A549 (cell line): ENCODE data around the gene FGF23. TPM values are rescaled to one million over a fixed set of nuclear protein-coding genes. Genes with fewer than 3 reads are reported as not detected.

Experiments
- ATAC-seq, 2 experiments: fragments of 200-7000 bp in 1 of 2; fragments of >200 bp in 1 of 2; cut with Nextera tagmentation in 1 of 2; cut with Tn5 transposase in 1 of 2; 3 replicates each; pipeline versions ENCODE4 v1.8.0 to v1.9.1; 2018 to 2020; ENCODE audit warnings: mild to moderate bottlenecking in 1 of 2, moderate library complexity in 1 of 2
- CTCF ChIA-PET: fragments of 300-600 bp; sonication (Branson Sonifier 250); formaldehyde crosslinking; extraction: SDS; loops from one replicate; lab custom pipeline; 2021; ENCODE audit warnings: antibody characterized with exemption, inconsistent platforms; lab: Yijun Ruan, JAX
- POLR2A ChIA-PET: fragments of 350-600 bp; formaldehyde crosslinking; extraction: SDS; loops from one replicate; lab custom pipeline; 2021; ENCODE audit warnings: antibody characterized with exemption, inconsistent platforms; lab: Yijun Ruan, JAX
- DNase-seq, 2 experiments: peaks; one replicate each; pipeline versions ENCODE4 v3.0.0 to v3.0.0-alpha.2; 2011 to 2016; ENCODE audit warnings: low read depth in 1 of 2, low spot score in 1 of 2
- FAIRE-seq: peaks from 2 replicates; lab custom pipeline; 2011; peaks lifted over from hg19 to GRCh38; lab: Jason Lieb, UNC
- H3K27ac ChIP-seq, 2 experiments: fragments of >200 bp; sonication (Bioruptor Twin); formaldehyde crosslinking; 3 replicates each; pipeline ENCODE4 v1.5.1; 2016 to 2017
- H3K4me1 ChIP-seq: fragments of >200 bp; sonication (Bioruptor Twin); formaldehyde crosslinking; 3 replicates; pipeline ENCODE4 v1.6.1; 2016
- H3K4me2 ChIP-seq: fragments of >200 bp; sonication (Bioruptor Twin); formaldehyde crosslinking; 3 replicates; pipeline ENCODE4 v1.6.1; 2016
- H3K4me3 ChIP-seq: fragments of >200 bp; sonication (Bioruptor Twin); formaldehyde crosslinking; 3 replicates; pipeline ENCODE4 v1.5.1; 2016
- H3K9me3 ChIP-seq: fragments of >200 bp; sonication (Bioruptor Twin); formaldehyde crosslinking; 3 replicates; pipeline ENCODE4 v1.6.1; 2016
- BHLHE40 ChIP-seq: IDR thresholded peaks from 2 replicates; pipeline ENCODE4 v1.6.1; 2012; ENCODE audit warnings: low read depth, low read length, inconsistent platforms
- CBX2 ChIP-seq: fragments of 200-600 bp; sonication (generic); IDR thresholded peaks from 2 replicates; pipeline ENCODE4 v1.6.1; 2016; ENCODE audit warnings: low read depth, mild to moderate bottlenecking, borderline replicate concordance
- CBX8 ChIP-seq: fragments of 200-600 bp; sonication (generic); IDR thresholded peaks from 2 replicates; pipeline ENCODE4 v1.6.1; 2016
- CEBPB ChIP-seq, 2 experiments: fragments of >200 bp in 1 of 2; sonication (Bioruptor Twin) in 1 of 2; formaldehyde crosslinking in 1 of 2; IDR thresholded peaks; 2 replicates each; pipeline ENCODE4 v1.6.1; 2012 to 2016
- EHF ChIP-seq: fragments of 250-450 bp; sonication (Bioruptor Pico); IDR thresholded peaks from 2 replicates; pipeline ENCODE4 v1.5.0; 2020; ENCODE audit warnings: mild to moderate bottlenecking
- EP300 ChIP-seq, 2 experiments: fragments of >200 bp; sonication (Bioruptor Twin); formaldehyde crosslinking; IDR thresholded peaks; 2 replicates in 1 of 2; 3 replicates in 1 of 2; pipeline ENCODE4 v1.6.1; 2016 to 2017
- FOSB ChIP-seq: fragments of 250-450 bp; sonication (Bioruptor Pico); IDR thresholded peaks from 2 replicates; pipeline ENCODE4 v1.5.0; 2020; ENCODE audit warnings: mild to moderate bottlenecking, moderate library complexity
- FOSL2 ChIP-seq, 2 experiments: fragments of 450-650 bp in 1 of 2; fragments of >200 bp in 1 of 2; sonication (Bioruptor Twin) in 1 of 2; formaldehyde crosslinking; IDR thresholded peaks; 2 replicates each; pipeline versions ENCODE4 v1.5.0 to v1.6.1; 2016 to 2020; ENCODE audit warnings: mild to moderate bottlenecking in 1 of 2, moderate library complexity in 1 of 2
- FOXS1 ChIP-seq: fragments of 250-450 bp; sonication (Bioruptor Pico); IDR thresholded peaks from 2 replicates; pipeline ENCODE4 v1.5.0; 2020; ENCODE audit warnings: mild to moderate bottlenecking, moderate library complexity
- GATA3 ChIP-seq: IDR thresholded peaks from 2 replicates; pipeline ENCODE4 v1.6.1; 2012; ENCODE audit warnings: borderline replicate concordance
- HOXA7 ChIP-seq: fragments of 250-450 bp; sonication (Bioruptor Pico); IDR thresholded peaks from 2 replicates; pipeline ENCODE4 v1.5.0; 2020; ENCODE audit warnings: mild to moderate bottlenecking, moderate library complexity
- HOXB13 ChIP-seq: fragments of 250-450 bp; sonication (Bioruptor Pico); IDR thresholded peaks from 2 replicates; pipeline ENCODE4 v1.5.0; 2020; ENCODE audit warnings: low read depth, mild to moderate bottlenecking, moderate library complexity
- JUN ChIP-seq, 2 experiments: fragments of >200 bp; sonication (Bioruptor Twin); formaldehyde crosslinking; IDR thresholded peaks; 2 replicates in 1 of 2; 3 replicates in 1 of 2; pipeline ENCODE4 v1.6.1; 2016 to 2017
- JUNB ChIP-seq: fragments of >200 bp; sonication (Bioruptor Twin); formaldehyde crosslinking; IDR thresholded peaks from 2 replicates; pipeline ENCODE4 v1.6.1; 2016
- KDM1A ChIP-seq: fragments of 200-600 bp; sonication (generic); IDR thresholded peaks from 2 replicates; pipeline ENCODE4 v1.6.1; 2016; ENCODE audit warnings: low read depth, mild to moderate bottlenecking
- MAFK ChIP-seq: fragments of 450-650 bp; IDR thresholded peaks from 2 replicates; pipeline ENCODE4 v1.6.1; 2014; ENCODE audit not compliant: partially characterized antibody
- NFE2L2 ChIP-seq: fragments of 150-350 bp; conservative IDR thresholded peaks from 2 replicates; pipeline ENCODE4 v1.6.1; 2014; ENCODE audit warnings: low read length
- NPAS2 ChIP-seq: fragments of 250-450 bp; sonication (Bioruptor Pico); IDR thresholded peaks from 2 replicates; pipeline ENCODE4 v1.8.0; 2022; ENCODE audit warnings: mild to moderate bottlenecking, moderate library complexity, borderline replicate concordance
- NR3C1 ChIP-seq: fragments of >200 bp; sonication (Bioruptor Twin); formaldehyde crosslinking; IDR thresholded peaks from 3 replicates; pipeline ENCODE4 v1.6.1; 2017
- POLR2A ChIP-seq: IDR thresholded peaks from 2 replicates; pipeline ENCODE4 v1.6.1; 2012; ENCODE audit warnings: mild to moderate bottlenecking, low read length
- RAD21 ChIP-seq, 2 experiments: fragments of >200 bp in 1 of 2; sonication (Bioruptor Twin) in 1 of 2; formaldehyde crosslinking in 1 of 2; IDR thresholded peaks in 1 of 2; conservative IDR thresholded peaks in 1 of 2; 2 replicates in 1 of 2; 3 replicates in 1 of 2; pipeline ENCODE4 v1.6.1; 2012 to 2018; ENCODE audit warnings: inconsistent platforms in 1 of 2
- RARB ChIP-seq: fragments of 250-450 bp; sonication (Bioruptor Pico); IDR thresholded peaks from 2 replicates; pipeline ENCODE4 v1.8.0; 2021; ENCODE audit warnings: mild to moderate bottlenecking, moderate library complexity
- RNF2 ChIP-seq: fragments of 200-600 bp; sonication (generic); IDR thresholded peaks from 2 replicates; pipeline ENCODE4 v1.6.1; 2016; ENCODE audit warnings: low read depth, mild to moderate bottlenecking, antibody characterized with exemption, moderate library complexity, borderline replicate concordance
- ZFP36 ChIP-seq: fragments of 450-650 bp; IDR thresholded peaks from 2 replicates; pipeline ENCODE4 v1.6.1; 2014; ENCODE audit warnings: borderline replicate concordance; ENCODE audit not compliant: partially characterized antibody
- ZSCAN20 ChIP-seq: fragments of 250-450 bp; sonication (Bioruptor Pico); IDR thresholded peaks from 2 replicates; pipeline ENCODE4 v1.8.0; 2022; ENCODE audit warnings: mild to moderate bottlenecking, moderate library complexity
- WGBS: methylation state at CpG from one replicate; pipeline ENCODE4 v1.1.6; 2017; ENCODE audit errors: missing lambda C conversion rate; 5-methylcytosine and 5-hydroxymethylcytosine counted together
- polyA plus RNA-seq, 4 experiments: library from polyadenylated mRNA; depleted of rRNA in 3 of 4; stranded (reverse); fragments of >200 nt; fragmentation: RNase III in 1 of 4; extraction: RNeasy Plus Mini Kit Qiagen cat#74134 plus additional on column Dnase treatment in 1 of 4; gene quantifications; 2 replicates in 3 of 4; 3 replicates in 1 of 4; pipeline ENCODE4 v1.2.3, GENCODE V29; 2011 to 2017
- TF ChIP-seq, protein P1 (sequence below): fragments of 450-650 bp; IDR thresholded peaks from 2 replicates; pipeline ENCODE4 v1.6.1; 2014; ENCODE audit warnings: antibody characterized with exemption
- TF ChIP-seq, protein P2 (sequence below): fragments of >200 bp; sonication (Bioruptor Twin); formaldehyde crosslinking; IDR thresholded peaks from 3 replicates; pipeline ENCODE4 v1.6.1; 2016
- TF ChIP-seq, protein P3 (sequence below): IDR thresholded peaks from 2 replicates; pipeline ENCODE4 v1.6.1; 2012; ENCODE audit warnings: low read depth, borderline replicate concordance

Gene FGF23
- polyA plus RNA-seq, 2 of the 4 experiments (the other 2 are of a cell fraction): not detected

DNA sequence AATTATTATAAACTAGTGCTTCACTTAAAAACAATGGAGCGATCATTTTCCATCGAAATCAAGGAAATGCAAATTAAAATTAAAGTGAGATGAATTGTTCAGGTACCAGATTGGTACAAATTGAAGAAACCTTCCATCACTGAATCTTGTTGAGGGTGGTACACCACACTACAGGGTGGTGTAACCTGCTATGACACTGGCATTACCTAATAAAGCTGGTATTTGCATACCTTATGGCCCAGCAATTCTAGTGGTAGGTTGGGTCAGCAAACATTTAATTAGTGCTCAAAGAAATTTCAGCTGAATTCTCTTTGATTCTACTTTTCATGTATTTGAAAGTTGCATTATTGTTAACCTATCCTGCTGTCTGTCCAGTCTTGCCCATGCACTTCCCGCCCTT is 49.3 kb downstream of the FGF23 start:
- no peak for FAIRE-seq

DNA sequence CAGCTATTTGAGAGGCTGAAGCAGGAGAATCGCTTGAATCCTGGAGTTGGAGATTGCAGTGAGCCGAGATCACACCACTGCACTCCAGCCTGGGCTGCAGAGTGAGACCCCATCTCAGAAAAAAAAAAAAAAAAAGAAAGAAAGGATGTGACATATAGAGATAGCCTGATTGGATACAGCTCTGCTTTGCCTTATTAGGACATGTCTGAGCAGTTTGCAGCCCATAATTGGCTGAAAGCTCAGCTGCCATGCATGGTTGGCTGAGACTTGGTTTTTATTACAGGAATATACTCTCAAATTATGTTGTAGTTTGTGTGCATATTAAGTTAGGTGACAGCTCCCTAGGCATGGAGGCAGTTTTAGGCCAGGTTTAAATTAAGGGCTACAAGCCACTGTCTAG is 52.2 kb downstream of the FGF23 start:
- Histone ChIP-seq H3K4me1 (peaks cover 11% of the 10 kb centered on the region), H3K4me2 (no peak overlapping the region), H3K4me3 (no peak overlapping the region), H3K9me3 (no peaks in the 10 kb centered on the region), H3K27ac (no peak overlapping the region)
- 100% methylated on average over 2 of the region's 2 CpGs for WGBS
- DNase-seq (no peak), FAIRE-seq (no peak), ATAC-seq (no peak; a peak in 1 of 6 replicates)
- ChIA-PET POLR2A (no interaction called here), CTCF (interaction anchor here (0.7 kb wide), 1 partner anchor 442 kb away, joined by 3 read pairs; no protein-coding TSS in a partner anchor)
- TF ChIP-seq ZSCAN20 (CRISPR knock-in tag) (no peak), HOXB13 (no peak), NPAS2 (no peak), RARB (CRISPR knock-in tag) (no peak), FOXS1 (CRISPR knock-in tag) (no peak), NFE2L2 (no peak), MAFK (no peak), GATA3 (no peak), BHLHE40 (no peak), FOSL2 (IDR thresholded peaks at IDR 0.05) (no peak), FOSL2 (CRISPR knock-in tag; IDR thresholded peaks at IDR 0.05) (no peak), CBX2 (no peak), KDM1A (no peak), JUNB (no peak)
- TF ChIP-seq, protein P1, sequence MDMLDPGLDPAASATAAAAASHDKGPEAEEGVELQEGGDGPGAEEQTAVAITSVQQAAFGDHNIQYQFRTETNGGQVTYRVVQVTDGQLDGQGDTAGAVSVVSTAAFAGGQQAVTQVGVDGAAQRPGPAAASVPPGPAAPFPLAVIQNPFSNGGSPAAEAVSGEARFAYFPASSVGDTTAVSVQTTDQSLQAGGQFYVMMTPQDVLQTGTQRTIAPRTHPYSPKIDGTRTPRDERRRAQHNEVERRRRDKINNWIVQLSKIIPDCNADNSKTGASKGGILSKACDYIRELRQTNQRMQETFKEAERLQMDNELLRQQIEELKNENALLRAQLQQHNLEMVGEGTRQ: no peak
- TF ChIP-seq, protein P2, sequence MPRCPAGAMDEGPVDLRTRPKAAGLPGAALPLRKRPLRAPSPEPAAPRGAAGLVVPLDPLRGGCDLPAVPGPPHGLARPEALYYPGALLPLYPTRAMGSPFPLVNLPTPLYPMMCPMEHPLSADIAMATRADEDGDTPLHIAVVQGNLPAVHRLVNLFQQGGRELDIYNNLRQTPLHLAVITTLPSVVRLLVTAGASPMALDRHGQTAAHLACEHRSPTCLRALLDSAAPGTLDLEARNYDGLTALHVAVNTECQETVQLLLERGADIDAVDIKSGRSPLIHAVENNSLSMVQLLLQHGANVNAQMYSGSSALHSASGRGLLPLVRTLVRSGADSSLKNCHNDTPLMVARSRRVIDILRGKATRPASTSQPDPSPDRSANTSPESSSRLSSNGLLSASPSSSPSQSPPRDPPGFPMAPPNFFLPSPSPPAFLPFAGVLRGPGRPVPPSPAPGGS: no peak

More for the DNA sequence above, 49.3 kb downstream of the FGF23 start:
- Histone ChIP-seq H3K4me1 (no peaks in the 10 kb centered on the region), H3K4me2 (no peak overlapping the region), H3K4me3 (no peak overlapping the region), H3K9me3 (no peaks in the 10 kb centered on the region), H3K27ac (no peak overlapping the region)
- no peak for DNase-seq
- CTCF ChIA-PET: no interaction called here
- 92% methylated on average over 3 of the region's 3 CpGs for WGBS
- POLR2A ChIA-PET: no interaction called here
- TF ChIP-seq ZFP36 (no peak), CBX8 (no peak), POLR2A (no peak), RNF2 (no peak), EP300 (IDR thresholded peaks at IDR 0.05) (no peak), NR3C1 (no peak), FOSB (CRISPR knock-in tag) (no peak), JUN (IDR thresholded peaks at IDR 0.05) (no peak), EHF (CRISPR knock-in tag) (no peak), HOXA7 (CRISPR knock-in tag) (no peak), JUNB (no peak), RAD21 (conservative IDR thresholded peaks at IDR 0.05 in 1 of 2, IDR thresholded peaks at IDR 0.05 in 1 of 2) (no peak), KDM1A (no peak), BHLHE40 (no peak), CEBPB (IDR thresholded peaks at IDR 0.05) (no peak), HOXB13 (no peak)
- TF ChIP-seq, protein P3, sequence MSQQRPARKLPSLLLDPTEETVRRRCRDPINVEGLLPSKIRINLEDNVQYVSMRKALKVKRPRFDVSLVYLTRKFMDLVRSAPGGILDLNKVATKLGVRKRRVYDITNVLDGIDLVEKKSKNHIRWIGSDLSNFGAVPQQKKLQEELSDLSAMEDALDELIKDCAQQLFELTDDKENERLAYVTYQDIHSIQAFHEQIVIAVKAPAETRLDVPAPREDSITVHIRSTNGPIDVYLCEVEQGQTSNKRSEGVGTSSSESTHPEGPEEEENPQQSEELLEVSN: no peak
- no peak for ATAC-seq
